HG02852 (cell line): ENCODE measurements around the gene SPTA1.

Experiments used
- ATAC-seq: cut with Tn5 transposase; IDR thresholded peaks from one replicate; pipeline ENCODE4 v1.9.1; 2021; ENCODE audit warnings: mild to moderate bottlenecking, moderate library complexity; ENCODE audit not compliant: unreplicated experiment

SPTA1 gene

GRCh38 chr1:158687037-158687436 lies 522 bp upstream of the SPTA1 start:
- no peak for ATAC-seq

GRCh38 chr1:158685085-158685484 lies 1.4 kb downstream of the SPTA1 start:
- no peak for ATAC-seq

- ATAC-seq: no peak
Measured at GRCh38 chr1:158681606-158682005, 4.9 kb downstream of the SPTA1 start.

- no peak for ATAC-seq
Measured at GRCh38 chr1:158679289-158679688, 7.2 kb downstream of the SPTA1 start.

GRCh38 chr1:158675563-158676323 lies 10.8 kb downstream of the SPTA1 start:
- ATAC-seq: no peak

- ATAC-seq: no peak
Measured at GRCh38 chr1:158674302-158674701, 12.2 kb downstream of the SPTA1 start.

- no peak for ATAC-seq
Measured at GRCh38 chr1:158666037-158666436, 20.5 kb downstream of the SPTA1 start.

DNA sequence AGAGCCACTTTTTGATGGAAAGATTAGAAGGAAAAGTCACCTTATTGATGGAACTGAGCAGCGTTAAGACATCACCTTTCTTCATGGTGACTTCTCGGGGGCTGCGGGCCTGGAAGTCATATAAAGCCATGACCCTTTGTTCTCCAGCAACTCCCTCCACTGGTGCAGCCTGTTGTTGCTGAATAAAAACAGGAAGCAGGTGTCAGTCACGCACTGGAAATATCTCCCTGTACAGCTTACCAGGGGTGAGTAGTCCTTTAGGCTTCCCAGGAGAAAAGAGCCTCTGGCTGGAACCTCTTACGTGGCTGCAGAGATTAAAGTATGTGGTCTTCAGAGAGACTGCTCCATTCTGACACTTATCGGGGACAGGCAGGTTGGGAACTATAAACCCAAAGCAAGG lies 31.9 kb downstream of the SPTA1 start:
- ATAC-seq: no peak

GRCh38 chr1:158654086-158654485 lies 32.4 kb downstream of the SPTA1 start:
- ATAC-seq: no peak

GRCh38 chr1:158652721-158653334 lies 33.7 kb downstream of the SPTA1 start:
- no peak for ATAC-seq

DNA sequence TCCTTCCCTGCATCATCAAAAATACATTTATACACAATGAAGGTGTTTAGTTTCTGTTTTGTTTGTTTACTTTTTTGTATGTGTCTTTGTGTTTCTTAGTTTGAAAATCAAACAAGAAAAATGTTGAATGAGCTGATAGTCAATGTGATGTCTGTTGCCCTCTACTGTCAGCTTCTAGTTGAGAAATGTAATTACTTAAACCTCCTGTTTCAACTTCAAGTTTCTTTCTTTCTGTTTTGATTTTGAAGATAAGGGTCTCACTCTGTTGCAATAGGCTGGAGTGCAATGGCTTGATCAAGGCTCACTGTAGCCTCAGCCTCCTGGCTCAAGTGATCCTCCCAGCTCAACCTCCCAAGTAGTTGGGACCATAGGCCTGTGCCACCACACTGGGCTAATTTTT lies 37.5 kb downstream of the SPTA1 start:
- no peak for ATAC-seq

- no peak for ATAC-seq
Measured at GRCh38 chr1:158646465-158646864, 40.0 kb downstream of the SPTA1 start.

DNA sequence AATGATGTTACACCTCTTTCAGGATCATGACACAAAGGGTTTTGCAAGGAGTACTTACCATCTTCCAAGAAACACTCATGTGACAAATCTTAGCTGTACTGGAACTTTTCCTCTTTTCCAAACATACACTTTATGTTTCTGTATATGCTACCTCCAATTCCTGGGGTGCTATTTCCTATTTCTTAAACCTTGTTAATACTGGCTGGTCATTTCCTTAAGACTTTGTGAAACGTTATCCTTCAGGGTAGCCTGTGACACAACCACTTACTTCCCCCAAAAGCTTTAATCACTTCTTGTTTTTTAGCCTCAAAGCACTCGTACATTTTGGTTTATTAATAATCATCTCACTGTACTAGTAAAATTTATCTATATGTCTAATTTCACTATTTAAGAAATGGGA lies 42.1 kb downstream of the SPTA1 start:
- ATAC-seq: no peak

- no peak for ATAC-seq
Measured at GRCh38 chr1:158638904-158639303, 47.6 kb downstream of the SPTA1 start.

DNA sequence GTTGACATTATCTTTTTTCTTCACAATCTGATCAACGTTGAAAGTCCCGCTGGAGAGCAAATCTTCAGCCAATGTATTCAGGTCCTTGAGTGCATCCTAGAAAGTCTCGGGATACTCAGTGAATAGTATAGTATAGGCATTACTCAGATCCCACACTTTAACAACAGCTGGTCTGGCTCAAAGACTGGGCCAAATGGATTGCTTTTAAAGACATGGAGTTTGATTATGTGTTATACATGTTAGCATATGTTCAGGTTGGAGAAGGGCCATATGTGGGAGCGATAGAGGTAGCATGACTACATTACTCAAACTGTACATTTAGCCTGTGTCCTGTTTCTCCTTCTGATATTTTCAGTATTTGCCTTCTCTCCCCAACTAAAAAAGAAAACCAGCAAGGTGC lies 48.4 kb downstream of the SPTA1 start:
- ATAC-seq: no peak

DNA sequence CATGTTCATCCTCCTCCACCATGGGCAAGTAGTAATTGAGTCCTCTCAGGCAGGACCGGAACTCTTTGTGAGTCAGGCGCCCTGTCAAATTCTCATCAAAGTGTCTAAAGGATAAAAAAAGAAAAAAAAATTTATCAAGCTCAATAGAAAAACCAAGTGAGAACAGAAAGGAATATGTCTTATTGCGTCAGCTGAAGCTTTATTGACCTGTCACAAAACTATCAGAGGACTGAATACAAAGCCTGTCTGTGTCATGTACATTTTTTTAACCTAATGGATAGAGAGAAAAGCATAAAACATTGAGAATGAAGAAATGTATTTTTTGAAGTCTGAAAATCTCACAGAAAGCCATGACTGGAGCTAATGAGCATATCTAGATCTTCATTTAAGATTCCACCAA lies 72.8 kb downstream of the SPTA1 start:
- ATAC-seq: no peak

DNA sequence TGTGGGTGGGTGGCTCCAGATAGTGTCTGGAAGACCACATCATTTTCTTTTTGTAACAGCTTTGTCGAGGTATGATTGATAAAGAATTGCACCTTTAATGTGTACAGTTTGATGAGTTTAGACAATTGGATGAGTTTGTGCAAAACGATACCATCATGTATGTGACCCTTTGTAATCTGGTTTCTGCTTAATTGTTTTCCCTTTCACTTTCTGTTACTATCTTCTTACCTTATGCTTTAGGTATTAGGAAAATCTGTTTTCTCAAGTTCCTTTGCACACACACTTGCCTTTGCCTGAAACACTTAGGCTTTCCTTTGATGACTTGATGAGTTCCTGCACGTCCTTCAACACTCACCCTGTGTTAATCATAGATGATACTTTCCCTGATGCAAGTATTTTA lies 74.6 kb downstream of the SPTA1 start:
- ATAC-seq: no peak

DNA sequence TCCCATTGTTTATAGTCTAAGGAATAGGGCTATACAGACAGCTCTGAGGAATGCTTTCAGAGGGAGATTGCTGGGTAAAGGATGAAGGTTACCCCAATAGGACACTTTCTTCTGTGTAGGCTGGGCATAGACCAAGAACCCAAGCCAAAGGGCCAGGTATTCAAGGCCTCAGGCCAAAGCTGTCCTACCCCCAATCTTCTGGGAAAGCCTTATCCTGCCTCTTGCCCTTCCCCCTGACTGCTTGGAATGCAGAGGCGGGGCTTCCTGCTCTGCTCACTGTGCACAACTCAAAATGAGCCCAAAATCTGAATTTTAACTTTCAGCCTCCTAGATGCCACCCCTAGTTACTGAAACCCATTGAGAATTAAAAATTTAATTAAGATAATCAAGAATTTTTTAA lies 79.2 kb downstream of the SPTA1 start:
- no peak for ATAC-seq

GRCh38 chr1:158604968-158605367 lies 81.5 kb downstream of the SPTA1 start, which contains the start of gene OR10Z1:
Gene OR10Z1 (plus strand): TSS chr1:158605268. CDS start chr1:158606439, 1,171 bp downstream.
- no peak for ATAC-seq

DNA sequence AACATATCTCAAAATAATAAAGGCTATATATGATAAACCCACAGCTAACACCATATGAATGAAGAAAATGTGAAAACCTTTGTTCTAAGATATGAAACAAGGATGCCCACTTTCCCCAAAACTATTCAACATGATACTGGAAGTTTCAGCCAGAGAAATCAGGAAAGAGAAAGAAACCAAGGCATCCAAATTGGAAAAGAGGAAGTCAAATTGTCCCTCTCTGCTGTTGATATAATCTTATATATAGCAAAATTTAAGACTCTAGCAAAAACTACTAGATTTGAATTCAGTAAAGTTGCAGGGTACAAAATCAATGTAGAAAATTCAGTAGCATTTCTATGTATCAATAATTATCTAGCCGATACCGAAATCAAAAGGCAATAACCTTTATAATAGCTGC lies 85.8 kb downstream of the SPTA1 start:
- no peak for ATAC-seq

DNA sequence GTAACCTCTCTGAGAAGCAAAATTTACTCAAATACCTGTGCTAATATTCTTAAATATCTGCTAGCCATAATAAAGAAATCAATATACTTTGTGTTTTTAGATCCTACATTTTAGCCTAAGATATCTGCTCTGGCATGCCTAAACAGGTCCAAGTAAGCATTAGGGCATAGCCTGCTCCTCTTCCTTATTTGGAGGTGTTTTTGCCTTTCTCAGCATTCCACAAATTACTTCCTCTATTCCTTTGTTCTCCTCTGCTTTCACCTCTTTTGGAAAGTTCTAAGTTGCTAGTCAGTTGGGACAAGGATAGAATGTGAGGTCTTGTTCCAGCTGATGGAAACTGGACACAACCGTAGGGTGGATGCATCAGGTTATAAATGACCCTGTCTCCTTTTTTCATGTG lies 99.6 kb downstream of the SPTA1 start:
- no peak for ATAC-seq

GRCh38 chr1:158583962-158584361 lies 102.6 kb downstream of the SPTA1 start:
- no peak for ATAC-seq

DNA sequence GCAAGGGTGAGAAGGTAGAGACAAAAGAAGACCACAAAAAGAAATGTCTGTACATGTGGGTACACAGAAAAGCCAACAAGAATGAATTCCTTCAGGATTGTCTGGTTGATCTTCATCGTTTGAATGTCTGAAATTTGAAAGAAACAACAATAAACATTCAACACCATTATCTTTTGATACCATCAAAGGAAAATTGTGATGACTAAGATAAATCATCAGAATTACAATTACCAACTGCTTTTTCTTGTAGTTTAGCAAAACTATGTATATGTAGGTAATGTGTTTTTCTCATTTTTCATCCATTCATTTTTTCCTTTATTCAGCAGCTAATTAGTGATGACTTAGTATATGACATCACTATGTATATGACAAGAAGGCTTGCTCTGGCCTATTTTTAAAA lies 106.8 kb downstream of the SPTA1 start, which contains the start of gene OR10X1:
TSS of gene OR10X1 (minus strand) at position 167 of the 400 bp plus-strand sequence. CDS start at position 167, 0 bp downstream.
- no peak for ATAC-seq
